SU-DHL-6 (cell line): ENCODE results near the gene CORO7.

Experiments
- CTCF ChIP-seq: fragments of 200-600 bp; sonication (generic); IDR thresholded peaks from one replicate; pipeline ENCODE4 v1.5.1; 2017; ENCODE audit warnings: antibody characterized with exemption, mild to moderate bottlenecking, low read length, moderate library complexity; ENCODE audit not compliant: insufficient read depth, poor library complexity, severe bottlenecking
- EZH2phosphoT487 ChIP-seq: fragments of 200-600 bp; sonication (generic), shearing (Covaris generic); conservative IDR thresholded peaks from 2 replicates; pipeline ENCODE4 v1.6.1; 2018; ENCODE audit warnings: mild to moderate bottlenecking, antibody characterized with exemption, low read length, moderate library complexity, mixed read lengths

GRCh38 chr16:4309102-4309832, 107.1 kb downstream of the CORO7 start:
- TF ChIP-seq CTCF (no peak), EZH2phosphoT487 (no peak)
